ENCODE measurements around the gene OR2L2. TPM values are rescaled to one million over a fixed set of nuclear protein-coding genes. Genes with fewer than 3 reads are reported as not detected.
"Not testable (repeated sequence)": the region's sequence is repeated elsewhere in the genome, so short reads cannot be mapped to it uniquely, and the experiment has no call there.

OR2L2 gene, protein sequence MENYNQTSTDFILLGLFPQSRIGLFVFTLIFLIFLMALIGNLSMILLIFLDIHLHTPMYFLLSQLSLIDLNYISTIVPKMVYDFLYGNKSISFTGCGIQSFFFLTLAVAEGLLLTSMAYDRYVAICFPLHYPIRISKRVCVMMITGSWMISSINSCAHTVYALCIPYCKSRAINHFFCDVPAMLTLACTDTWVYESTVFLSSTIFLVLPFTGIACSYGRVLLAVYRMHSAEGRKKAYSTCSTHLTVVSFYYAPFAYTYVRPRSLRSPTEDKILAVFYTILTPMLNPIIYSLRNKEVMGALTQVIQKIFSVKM
- total RNA-seq, result under 0.01 TPM in 1 of 2 replicates, not detected in the other

DNA sequence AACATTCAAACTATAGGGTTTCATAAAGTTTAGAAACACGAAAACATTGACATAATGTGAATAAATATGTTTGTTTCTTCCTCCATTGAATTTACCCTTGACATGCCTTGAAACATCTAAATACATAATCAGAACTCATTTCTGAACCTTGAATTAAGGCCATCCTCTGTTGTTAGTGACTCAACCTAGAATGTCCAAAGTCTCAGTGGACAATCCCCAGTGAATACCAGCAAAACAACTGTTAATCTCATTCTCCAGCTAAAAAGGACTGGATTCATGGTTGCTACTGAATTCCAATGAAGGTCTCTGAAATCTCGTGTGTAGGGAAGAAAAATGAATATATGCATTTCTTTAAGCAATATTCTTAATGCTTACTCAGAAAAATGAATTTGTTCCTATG is at the start of gene OR2L2:
Gene OR2L2 (plus strand): TSS at position 301 of the 400 bp plus-strand sequence. CDS start 8,198 bp downstream, outside the sequence.
- DNase-seq (ENCODE audit: low read depth in 2 of 2), result no peak

DNA sequence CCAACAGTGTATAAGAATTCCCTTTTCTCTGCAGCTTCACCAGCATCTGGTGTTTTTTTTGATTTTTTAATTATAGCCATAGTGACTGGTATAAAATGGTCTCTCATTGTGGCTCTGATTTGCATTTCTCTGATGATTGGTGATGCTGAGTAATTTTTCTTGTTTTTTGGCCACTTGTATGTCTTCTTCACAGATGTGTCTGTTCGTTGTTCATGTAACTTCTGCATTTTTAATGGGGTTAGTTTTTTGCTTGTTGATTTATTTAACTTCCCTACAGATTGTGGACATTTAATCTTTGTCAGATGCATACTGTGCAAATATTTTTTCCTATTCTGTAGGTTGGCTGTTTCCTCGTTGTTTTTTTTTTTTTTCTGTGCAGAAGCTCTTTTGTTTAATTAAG is 36.9 kb upstream of the OR2L2 start:
- DNase-seq (ENCODE audit: low read depth in 2 of 2), result no peak

DNA sequence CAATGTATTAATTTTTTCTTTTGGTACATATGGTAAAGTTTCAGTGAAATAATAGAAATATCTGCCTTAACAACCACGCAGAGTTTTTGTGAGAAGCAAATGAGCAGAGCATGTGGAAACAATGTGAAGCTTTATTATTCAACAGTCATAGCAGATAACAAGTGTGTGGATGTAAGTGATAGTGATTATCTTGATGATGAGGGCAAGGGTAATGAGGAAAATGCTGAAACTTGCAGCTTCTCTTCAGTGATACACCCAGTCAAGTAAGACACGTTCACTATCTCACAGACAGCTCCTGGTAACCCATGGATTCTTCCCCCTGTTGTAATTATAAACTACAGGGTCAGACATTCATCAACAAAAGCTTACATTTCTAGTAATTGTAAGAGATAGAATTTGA is 31.1 kb upstream of the OR2L2 start:
- no peak for DNase-seq (ENCODE audit: low read depth in 2 of 2)

DNA sequence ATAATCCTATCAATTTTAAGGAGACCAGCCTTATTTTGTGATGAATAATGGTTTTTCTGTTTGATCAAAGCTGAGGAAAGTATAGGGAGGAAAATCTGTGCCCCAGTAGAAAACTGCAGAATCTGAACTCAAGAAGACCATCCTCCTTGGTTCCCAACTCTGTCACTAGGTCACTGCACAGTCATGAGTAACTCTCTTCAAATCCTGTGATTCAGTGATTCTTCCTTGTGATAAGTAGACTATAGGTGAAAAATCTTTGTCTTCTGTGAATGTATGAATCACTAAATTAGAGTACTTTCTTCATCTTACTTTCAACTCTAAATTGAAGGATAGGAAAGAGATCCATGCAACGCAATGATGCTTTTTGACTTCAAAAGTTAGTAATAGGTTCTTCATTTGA is 29.7 kb upstream of the OR2L2 start:
- no peak for DNase-seq (ENCODE audit: low read depth in 2 of 2)

- DNase-seq (ENCODE audit: low read depth in 2 of 2), result no peak
These were observed 22.1 kb upstream of the OR2L2 start for GRCh38 chr1:248007778-248008177.

GRCh38 chr1:248009681-248010080 is 20.2 kb upstream of the OR2L2 start:
- no peak for DNase-seq (ENCODE audit: low read depth in 2 of 2)

- no peak for DNase-seq (ENCODE audit: low read depth in 2 of 2)
These were observed 16.6 kb upstream of the OR2L2 start, which contains the start of gene OR2L5 for GRCh38 chr1:248013229-248013710. TSS of gene OR2L5 (plus strand) at chr1:248013660. CDS start at chr1:248021948, 8,288 bp downstream.

- no peak for DNase-seq (ENCODE audit: low read depth in 2 of 2)
These were observed 14.1 kb upstream of the OR2L2 start for GRCh38 chr1:248015803-248016202.

DNA sequence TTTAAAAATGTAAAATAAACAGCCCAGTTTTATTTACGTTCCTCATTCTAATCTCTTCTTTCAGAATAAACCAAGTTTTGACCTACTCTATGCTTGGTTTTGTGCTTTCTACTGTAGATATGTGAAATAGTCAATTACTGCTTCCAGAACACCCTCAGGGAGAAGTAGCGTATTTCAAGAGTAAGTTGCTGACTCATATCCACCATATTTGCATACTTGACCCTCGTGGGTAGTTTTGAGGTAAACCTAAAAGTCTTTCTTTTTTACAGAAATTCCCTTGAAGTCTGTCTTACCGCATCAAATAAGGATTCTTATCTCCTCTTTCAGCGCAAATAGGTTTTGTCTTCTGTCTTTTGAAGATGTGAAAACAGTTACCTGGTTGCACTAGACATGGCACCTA is 15.3 kb downstream of the OR2L2 start:
- no peak for DNase-seq (ENCODE audit: low read depth in 2 of 2)

DNA sequence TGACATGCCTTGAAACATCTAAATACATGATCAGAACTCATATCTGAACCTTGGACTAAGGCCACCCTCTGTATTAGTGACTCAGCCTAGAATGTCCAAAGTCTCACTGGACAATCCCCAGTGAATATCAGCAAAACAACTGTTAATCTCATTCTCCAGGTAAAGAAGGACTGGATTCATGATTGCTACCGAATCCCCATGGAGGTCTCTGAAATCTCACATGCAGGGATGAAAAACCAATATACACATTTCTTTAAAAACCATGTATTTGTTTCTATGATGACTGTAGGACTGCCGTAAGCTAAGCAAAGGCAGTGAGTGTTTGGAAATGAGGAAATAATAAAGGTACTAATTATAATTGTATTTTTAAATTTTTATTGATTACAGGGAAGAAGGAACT is 16.7 kb downstream of the OR2L2 start, which contains the start of gene OR2L3:
Gene OR2L3 (plus strand): TSS at position 301 of the 400 bp plus-strand sequence. CDS start 13,846 bp downstream, outside the sequence.
- no peak for DNase-seq (ENCODE audit: low read depth in 2 of 2)

- no peak for DNase-seq (ENCODE audit: low read depth in 2 of 2)
These were observed 17.1 kb downstream of the OR2L2 start for GRCh38 chr1:248047008-248047407.

GRCh38 chr1:248054671-248055070 is 24.8 kb downstream of the OR2L2 start:
- DNase-seq (ENCODE audit: low read depth in 2 of 2), result no peak

DNA sequence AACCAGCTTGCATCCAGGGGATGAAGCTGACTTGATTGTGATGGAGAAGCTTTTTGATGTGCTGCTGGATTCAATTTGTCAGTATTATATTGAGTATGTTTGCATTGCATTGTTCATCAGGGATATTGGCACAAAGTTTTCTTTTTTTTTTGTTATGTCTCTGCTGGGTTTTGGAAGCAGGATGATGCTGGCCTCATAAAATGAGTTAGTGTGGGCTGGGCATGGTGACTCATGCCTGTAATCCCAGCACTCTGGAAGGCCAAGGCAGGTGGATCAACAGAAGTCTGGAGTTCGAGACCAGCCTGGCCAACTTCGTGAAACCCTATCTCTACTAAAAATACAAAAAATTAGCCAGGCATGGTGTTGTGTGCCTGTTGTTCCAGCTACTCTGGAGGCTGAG is 25.4 kb downstream of the OR2L2 start:
- DNase-seq (ENCODE audit: low read depth in 2 of 2), result no peak

DNA sequence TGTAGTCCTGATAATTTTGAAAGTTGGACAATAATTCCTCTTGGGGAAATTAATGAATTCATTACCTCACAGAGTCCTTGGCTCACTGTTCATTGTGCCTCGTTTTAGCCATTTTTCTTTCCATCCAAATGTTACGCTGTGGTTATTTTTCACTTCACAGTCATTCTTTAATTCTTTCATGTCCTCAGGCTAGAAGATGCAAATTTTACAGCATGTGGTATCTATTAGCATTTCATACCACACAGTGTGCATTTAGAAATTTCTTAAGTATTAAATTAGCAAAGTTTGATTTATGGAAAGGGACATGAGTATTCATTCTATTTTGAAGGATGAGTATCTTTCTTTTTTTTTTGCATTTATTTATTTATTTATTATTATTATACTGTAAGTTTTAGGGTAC is 35.2 kb downstream of the OR2L2 start:
- no peak for DNase-seq (ENCODE audit: low read depth in 2 of 2)

- no peak for DNase-seq (ENCODE audit: low read depth in 2 of 2)
These were observed 35.7 kb downstream of the OR2L2 start for GRCh38 chr1:248065604-248066003.

DNA sequence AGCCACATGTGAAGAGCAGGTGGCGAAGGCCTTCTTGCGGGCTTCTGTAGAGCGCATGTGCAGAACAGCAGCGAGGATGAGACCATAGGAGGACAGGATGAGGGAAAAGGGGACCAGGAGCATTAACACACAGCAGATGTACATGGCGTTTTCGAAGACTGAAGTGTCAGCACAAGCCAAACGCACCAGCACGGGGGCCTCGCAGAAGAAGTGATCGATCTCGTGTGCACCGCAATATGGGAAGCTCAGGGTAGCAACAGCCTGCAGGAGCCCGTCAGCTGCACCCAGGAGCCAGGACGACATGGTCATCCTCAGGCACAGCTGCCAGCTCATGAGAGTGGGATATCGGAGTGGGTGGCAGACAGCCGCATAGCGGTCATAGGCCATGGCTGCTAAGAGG is 54.0 kb downstream of the OR2L2 start:
- DNase-seq (ENCODE audit: low read depth in 2 of 2), result not testable (repeated sequence)

Other genes starting within 250 kb of the OR2L2 start
- not detected in 2 replicates for gene OR14A16, start 206.0 kb upstream of the OR2L2 start, total RNA-seq
- not detected in 2 replicates for gene OR11L1, start 188.2 kb upstream of the OR2L2 start, total RNA-seq
- gene TRIM58, start 172.9 kb upstream of the OR2L2 start, total RNA-seq, result under 0.01 and 0.22 TPM in 2 replicates
- not detected in 2 replicates for gene OR2W3, start 134.5 kb upstream of the OR2L2 start, total RNA-seq
- not detected in 2 replicates for gene OR2T8, start 109.8 kb upstream of the OR2L2 start, total RNA-seq
- gene OR2AJ1, start 105.2 kb upstream of the OR2L2 start, total RNA-seq, result not detected in 2 replicates
- not detected in 2 replicates for gene OR2L8, start 81.2 kb upstream of the OR2L2 start, total RNA-seq
- not detected in 2 replicates for gene OR2AK2, start 64.8 kb upstream of the OR2L2 start, total RNA-seq
- not detected in 2 replicates for gene OR2L5, start 16.4 kb upstream of the OR2L2 start, total RNA-seq
- gene OR2L3, start 16.8 kb downstream of the OR2L2 start, total RNA-seq, result not detected in 2 replicates
- gene OR2L13, start 65.1 kb downstream of the OR2L2 start, total RNA-seq, result not detected in 2 replicates
- not detected in 2 replicates for gene OR2M5, start 115.1 kb downstream of the OR2L2 start, total RNA-seq
- not detected in 2 replicates for gene OR2M2, start 144.8 kb downstream of the OR2L2 start, total RNA-seq
- not detected in 2 replicates for gene OR2M3, start 167.2 kb downstream of the OR2L2 start, total RNA-seq
- not detected in 2 replicates for gene OR2M4, start 201.3 kb downstream of the OR2L2 start, total RNA-seq
- gene OR2T33, start 247.9 kb downstream of the OR2L2 start, total RNA-seq, result not detected in 2 replicates

All from lung microvascular endothelial cell (primary cell).